Activated CD8-positive, alpha-beta memory T cell treated with anti-CD3 and anti-CD28 coated beads for 1 hour (primary cell): Measurements from ENCODE around the gene MOCOS.
A peak's percentile ranks its signal among the peaks of the same experiment; 100 is the strongest.
"Not testable (repeated sequence)": the region's sequence is repeated elsewhere in the genome, so short reads cannot be mapped to it uniquely, and the experiment has no call there.

Experiments
- DNase-seq, 2 donors: peaks; one replicate each; pipeline ENCODE4 v3.0.0-alpha.2; 2020; ENCODE audit warnings: low read depth in 1 of 2; ENCODE audit errors: extremely low read depth in 1 of 2

The MOCOS gene, protein sequence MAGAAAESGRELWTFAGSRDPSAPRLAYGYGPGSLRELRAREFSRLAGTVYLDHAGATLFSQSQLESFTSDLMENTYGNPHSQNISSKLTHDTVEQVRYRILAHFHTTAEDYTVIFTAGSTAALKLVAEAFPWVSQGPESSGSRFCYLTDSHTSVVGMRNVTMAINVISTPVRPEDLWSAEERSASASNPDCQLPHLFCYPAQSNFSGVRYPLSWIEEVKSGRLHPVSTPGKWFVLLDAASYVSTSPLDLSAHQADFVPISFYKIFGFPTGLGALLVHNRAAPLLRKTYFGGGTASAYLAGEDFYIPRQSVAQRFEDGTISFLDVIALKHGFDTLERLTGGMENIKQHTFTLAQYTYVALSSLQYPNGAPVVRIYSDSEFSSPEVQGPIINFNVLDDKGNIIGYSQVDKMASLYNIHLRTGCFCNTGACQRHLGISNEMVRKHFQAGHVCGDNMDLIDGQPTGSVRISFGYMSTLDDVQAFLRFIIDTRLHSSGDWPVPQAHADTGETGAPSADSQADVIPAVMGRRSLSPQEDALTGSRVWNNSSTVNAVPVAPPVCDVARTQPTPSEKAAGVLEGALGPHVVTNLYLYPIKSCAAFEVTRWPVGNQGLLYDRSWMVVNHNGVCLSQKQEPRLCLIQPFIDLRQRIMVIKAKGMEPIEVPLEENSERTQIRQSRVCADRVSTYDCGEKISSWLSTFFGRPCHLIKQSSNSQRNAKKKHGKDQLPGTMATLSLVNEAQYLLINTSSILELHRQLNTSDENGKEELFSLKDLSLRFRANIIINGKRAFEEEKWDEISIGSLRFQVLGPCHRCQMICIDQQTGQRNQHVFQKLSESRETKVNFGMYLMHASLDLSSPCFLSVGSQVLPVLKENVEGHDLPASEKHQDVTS

DNA sequence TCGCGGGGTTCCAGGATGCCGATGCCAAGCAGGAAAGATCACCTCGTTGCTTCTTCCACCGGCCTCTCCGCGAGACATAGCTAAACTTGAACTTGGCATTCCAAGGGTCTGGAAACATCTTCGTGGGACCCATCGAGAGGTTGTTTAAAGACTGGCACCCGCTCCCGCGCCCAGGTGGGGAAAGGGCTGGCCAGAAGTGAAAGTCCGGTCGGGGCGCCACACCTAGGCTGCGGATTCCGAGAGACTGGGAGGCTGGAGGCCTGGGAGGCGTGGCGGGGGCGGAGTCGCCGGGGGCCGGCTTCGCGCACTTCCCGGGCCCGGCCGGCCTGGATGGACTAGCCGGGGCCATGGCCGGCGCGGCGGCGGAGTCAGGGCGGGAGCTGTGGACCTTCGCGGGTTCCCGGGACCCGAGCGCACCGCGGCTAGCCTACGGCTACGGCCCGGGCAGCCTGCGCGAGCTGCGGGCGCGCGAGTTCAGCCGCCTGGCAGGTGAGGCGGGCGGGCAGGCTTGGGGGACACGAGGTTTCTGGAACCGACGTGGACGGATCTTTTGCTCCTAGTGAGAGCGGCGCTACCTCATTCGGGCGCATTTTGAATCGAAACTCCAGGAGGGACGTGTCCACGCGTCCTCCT is at the start of gene MOCOS:
TSS of gene MOCOS (plus strand) at position 305 of the 633 bp plus-strand sequence. CDS start at position 348, 43 bp downstream.
- DNase-seq: peak in 1 of 2 donors; percentile 35

DNA sequence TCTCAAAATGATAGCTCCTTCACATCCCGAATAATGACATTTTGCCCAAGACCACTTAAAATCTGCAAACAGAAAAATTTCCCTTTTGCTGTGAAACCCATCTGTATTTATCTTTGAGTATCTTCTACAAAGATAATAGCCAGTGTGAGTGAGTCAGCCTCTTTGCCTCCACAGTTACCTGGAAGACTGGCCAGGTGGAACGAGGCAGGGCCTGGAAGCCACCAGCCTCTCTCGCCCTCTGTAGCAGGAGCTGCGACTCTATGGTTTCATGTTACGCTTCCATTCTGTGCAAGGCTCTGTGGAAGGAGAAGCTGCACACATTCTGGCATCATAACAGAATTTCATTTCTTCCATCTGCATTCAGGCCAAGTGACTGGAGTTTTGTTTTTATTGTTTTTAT is 48.1 kb upstream of the MOCOS start:
- no peak for DNase-seq

DNA sequence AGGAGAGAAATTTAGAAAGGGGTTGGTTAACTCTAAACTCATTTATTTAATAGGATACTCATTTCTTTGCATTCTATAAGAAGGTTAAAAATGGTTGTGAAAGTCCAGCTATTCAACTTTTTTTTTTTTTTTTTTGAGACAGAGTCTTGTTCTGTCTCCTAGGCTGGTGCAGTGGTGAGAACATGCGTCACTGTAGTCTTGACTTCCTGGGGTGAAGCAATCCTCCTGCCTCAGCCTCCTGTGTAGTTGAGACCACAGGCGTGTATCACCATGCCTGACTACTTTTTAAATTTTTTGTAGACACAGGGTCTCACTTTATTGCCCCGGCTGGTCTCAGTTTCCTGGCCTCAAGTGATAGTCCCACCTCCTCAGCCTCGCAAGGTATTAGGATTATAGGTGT is 45.7 kb upstream of the MOCOS start:
- no peak for DNase-seq

DNA sequence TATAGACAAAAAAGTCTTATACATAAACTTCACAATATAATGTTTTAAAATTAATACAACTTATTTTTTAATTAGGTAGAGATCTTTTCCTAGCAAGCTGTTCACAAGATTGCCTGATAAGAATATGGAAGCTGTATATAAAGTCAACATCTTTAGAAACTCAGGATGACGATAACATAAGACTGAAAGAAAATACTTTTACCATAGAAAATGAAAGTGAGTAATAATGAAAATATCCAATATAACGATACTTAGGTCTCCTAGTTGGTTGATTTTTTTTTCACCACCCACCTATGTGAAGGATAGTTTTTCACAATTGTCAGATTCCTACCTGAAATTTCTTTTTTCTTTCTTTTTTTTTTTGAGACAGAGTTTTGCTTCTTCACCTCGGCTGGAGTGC is 44.5 kb upstream of the MOCOS start:
- DNase-seq: no peak

DNA sequence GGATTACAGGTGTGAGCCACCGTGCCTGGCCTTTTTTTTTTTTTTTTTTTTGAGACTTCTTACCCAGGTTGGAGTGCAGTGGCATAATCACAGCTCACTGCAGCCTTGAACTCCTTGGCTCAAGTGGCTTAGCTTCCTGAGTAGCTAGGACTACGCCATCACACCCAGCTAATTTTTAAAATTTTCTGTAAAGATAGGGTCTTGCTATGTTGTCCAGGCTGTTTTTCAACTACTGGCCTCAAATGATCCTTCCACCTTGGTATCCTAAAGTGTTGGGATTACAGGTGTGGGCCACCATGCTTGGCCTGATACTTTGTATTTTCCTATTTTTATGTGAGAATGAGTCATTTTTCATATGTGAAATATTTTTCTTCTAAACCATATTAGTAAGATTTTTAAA is 43.9 kb upstream of the MOCOS start:
- no peak for DNase-seq

DNA sequence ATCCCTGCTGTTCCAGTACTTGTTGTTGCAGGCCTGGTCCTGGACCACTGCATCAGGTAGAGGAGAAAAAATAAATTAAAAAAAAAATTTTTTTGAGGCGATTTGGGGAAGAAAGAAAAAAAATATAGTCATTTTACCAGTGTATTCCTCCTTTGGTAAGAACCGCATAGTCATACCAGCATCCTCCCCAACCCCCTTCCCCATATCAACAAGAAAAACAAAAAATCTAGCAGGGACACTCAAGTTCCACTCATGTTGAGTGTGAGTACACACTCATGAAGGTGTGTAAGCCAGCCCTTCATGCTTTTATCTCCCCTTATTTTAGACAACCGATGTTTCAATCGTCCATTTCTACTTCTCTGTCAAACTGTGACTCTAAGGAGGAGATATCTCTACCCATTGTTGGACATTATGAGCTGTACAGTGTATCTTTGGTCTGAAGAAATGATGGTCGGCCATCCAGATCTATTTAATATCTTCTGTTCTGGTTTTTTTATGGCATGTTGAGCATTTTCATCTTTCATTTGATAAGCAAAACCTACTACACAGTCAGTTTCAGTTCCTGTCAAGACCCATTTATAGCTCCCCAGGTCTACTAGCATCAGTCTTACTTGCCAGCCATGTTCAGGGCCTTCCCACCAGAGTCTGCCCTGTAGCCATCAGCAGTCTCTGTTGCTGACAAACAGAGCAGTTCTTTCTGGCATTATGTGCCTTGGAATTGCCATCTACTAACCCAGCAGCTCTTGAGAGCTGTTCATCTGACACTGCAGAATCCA is 37.6 kb upstream of the MOCOS start:
- no peak for DNase-seq

DNA sequence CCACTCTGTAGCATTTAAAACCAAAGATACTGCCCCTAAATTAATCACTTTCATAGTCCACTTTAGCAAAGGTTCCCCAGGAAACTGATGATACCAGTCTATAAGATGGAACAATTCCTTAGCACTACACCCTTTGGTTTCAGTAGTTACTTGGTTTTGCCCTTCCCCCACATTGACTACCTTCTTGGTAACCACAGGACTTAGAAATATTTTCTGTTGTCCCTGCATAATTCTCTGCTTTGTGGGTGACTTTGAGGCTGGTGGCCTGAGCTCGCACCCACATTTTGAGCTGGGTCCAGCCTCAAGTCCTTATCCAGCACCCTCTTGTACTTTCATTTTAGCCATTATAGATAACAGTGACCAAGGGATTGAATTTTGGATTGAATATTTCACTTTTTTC is 34.5 kb upstream of the MOCOS start:
- no peak for DNase-seq

DNA sequence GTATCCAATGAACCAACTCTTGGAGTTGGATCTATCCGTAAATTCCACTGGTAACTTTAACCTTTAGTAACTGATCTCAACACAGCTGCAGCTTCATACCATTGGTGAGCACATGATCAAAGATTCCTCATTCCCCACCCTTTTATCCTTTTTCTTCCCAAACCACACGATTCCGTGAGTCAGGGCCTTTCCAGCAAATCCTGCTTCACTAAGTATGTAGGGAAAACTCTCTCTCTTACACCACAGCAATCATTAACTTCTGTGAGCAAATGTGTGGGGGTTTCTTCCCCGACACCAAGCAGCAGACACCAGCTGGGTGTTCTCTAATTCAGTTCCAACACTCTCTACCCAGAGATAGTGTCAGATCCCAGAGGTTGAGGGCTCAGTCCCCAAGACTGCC is 34.1 kb upstream of the MOCOS start:
- DNase-seq: no peak

DNA sequence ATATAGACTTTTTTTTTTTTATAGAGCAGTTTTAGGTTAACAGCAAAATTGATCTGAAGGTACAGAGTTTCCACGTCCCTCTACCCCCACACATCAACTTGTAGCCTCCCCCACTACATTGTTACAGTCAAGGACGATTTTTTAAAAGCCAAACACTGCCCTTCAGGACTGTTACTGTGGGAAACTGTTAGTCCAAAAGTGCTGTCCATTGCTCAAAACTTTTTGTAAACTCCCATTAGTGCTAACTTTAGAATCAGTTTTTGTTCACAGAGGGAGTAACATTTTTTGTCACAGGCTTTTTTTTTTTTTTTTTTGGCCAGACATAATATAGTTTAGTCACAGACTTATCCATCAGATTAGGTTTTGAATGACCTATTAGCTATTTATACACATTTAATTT is 33.5 kb upstream of the MOCOS start:
- no peak for DNase-seq

DNA sequence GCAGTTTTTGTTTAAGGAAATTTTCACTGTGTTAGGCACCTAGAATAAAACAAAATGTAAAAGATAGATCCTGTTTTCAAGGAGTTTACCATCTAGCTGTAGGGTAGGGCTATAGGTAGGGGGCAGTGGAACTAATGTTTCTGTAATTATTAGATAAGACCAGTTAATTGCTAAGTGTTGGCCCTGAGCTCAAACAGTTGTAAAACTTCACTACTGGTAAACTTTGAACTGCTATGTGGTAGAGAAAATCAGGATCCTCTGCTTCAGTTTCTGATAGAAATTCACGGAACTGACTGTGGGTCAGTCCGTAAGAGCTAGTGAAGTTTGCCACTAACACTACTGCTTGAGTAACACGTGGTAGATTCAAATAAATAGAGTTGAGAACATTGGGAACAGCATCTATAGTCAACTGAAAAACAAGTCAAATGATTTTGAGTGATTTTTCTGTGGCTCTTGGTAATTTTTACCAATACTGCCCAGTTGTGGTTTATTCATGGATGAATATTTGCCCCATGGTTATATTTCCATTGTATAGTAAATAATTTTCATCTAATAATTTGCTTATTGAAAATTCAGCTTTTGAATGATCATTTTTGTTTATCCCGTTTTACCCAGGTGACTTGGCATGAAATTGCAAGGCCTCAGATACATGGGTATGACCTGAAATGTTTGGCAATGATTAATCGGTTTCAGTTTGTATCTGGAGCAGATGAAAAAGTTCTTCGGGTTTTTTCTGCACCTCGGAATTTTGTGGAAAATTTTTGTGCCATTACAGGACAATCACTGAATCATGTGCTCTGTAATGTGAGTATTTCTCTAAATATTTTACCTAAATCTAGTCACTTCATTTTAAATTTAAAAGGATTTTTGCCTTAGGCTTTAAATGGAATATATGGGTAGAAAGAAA is 31.2 kb upstream of the MOCOS start:
- no peak for DNase-seq

DNA sequence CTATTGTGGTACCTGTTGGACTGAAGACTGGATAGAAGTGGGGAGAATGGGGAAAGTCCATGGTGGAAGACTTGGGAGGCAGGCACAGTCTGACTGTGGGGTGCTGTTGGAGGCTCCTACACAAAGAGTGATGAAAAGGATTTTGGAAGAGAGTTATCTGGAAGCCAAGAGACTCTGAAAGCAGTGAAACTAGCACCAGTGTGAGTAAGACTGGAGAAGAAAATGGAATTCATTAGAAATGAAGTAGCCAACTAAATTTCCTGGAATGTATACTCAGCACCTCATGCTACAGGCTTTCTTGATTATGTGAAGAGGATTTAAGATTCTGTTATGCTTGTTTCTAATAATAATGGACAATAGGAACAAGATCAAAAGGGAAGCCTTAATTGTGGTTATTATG is 29.9 kb upstream of the MOCOS start:
- DNase-seq: no peak

DNA sequence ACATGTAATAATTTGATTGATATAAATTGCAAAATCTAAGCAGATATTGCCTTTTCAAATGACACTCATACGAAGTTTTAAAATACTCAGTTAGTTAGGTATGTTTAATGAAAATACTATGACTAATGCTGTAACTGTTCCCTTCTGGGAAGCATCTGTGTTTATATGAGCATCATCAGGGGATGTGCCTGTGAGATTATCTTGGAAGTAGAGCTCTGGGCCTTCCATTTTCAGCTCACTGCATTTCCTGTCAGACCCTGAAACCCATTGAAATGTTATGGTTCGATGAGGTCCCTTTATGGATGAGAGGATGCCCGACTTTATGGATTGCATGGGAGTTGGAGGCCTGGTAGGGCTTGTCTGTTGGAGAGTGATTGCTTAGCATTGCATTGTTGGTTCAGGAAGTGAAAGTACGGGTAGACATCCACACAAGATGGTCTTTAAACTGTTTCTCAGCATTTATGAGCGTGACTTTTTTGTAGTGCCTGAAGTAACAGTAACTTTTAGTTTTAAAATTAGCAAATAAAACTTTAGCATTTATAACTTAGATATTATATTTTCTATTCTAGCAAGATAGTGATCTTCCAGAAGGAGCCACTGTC is 28.9 kb upstream of the MOCOS start:
- no peak for DNase-seq

DNA sequence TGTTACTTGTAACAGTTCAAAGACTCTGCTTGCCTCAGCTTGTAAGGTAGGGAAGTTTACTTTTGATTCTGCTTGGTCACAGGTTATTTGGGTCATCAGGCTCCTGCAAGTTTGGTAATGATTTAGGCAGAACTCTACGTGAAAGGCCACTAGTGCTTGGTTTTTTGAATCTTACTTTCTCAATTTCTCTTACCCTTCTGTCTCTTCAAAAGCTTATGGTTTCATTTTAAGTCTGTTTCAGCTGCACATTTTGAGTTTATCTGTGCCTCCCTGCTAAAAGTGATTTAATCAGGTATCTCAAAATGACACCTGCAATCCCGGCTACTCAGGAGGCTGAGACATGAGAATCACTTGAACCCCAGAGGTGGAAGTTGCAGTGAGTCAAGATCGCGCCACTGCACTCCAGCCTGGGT is 26.3 kb upstream of the MOCOS start:
- no peak for DNase-seq

DNA sequence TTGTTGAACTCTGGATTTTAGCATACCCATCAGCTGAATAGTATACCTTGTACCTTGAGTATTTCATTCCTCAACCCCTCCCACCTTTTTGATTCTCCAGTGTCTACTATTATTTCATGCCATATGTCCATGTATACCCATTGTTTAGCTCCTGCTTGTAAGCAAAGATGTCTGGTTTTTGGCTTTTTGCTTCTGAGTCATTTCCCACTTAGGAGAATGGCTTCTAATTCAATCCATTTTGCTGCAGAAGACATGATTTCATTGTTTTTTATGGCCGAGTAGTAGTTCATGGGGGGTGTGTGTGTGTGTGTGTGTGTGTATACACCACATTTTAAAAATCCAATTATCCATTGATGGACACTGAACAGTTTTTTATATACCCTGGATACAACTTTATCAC is 24.3 kb upstream of the MOCOS start:
- no peak for DNase-seq

DNA sequence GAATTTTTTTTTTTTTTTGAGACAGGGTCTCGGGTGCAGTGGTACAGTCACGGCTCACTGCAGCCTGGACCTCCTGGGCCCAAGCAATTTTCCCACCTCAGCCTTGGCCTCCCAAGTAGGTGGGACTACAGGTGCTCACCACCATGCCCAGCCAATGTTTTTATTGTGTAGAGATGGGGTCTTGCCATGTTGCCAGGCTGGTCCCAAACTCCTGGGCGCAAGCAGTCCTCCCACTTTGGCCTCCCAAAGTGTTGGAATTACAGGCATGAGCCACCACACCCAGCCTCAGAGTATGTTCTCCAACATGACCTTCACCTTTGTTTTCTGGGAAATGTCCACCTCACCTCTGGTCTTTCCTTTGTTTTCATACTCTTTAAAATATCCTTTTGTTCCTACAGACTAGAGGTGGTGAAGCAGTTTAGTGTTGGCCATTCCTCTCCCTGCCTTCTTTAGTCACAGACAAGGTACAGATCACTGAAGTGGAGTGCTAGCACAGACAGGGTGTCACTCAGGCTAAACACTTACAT is 19.5 kb upstream of the MOCOS start:
- DNase-seq: no peak

DNA sequence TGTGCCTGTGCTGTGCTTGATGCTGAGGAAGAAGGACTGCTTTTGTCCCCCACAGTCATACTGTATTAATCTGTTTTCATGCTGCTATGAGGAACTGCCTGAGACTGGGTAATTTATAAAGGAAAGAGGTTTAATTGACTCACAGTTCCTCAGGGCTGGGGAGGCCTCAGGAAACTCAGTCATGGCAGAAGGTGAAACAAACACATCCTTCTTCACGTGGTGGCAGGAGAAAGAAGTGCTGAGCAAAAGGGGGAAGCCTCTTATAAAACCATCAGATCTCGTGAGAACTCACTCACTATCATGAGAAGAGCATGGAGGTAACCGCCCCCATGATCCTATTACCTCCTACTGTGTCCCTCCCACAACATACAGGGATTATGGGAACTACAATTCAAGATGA is 19.0 kb upstream of the MOCOS start:
- DNase-seq: not testable (repeated sequence)

DNA sequence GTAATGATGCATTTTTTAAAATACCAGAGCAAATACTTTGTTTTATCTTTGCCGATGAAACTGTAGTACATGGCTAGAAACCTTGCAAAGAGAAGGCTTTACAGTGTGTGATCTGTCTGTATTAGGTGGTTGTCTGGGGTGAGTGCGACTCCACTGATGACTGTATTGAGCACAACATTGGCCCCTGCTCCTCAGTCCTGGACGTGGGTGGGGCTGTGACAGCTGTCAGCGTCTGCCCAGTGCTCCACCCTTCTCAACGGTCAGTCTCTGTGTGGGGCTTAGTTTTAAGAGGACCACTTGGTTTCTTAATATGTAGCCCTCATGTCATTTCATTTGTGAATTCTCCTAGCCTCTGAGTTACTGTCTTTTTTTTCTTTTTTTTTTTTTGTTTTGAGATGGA is 17.4 kb upstream of the MOCOS start:
- DNase-seq: no peak

DNA sequence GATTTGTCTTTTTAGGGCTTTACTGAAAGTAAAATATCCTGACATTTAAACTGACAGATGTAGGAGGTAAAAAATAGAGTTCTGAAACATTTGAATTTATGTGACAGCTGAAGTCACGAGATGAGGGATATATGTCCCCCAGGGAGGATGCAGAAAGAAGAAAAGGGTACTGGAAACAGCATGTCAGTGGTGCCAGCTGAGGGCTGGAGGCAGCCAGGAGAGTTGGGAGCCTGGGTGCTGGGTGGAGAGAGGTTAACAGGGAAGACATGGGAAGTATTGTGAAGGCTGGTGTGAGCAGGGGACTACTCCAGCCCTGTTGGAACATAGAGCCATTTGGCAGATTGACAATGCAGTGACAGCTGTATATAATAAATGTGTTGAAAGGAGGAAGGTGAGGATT is 11.8 kb upstream of the MOCOS start:
- DNase-seq: no peak

DNA sequence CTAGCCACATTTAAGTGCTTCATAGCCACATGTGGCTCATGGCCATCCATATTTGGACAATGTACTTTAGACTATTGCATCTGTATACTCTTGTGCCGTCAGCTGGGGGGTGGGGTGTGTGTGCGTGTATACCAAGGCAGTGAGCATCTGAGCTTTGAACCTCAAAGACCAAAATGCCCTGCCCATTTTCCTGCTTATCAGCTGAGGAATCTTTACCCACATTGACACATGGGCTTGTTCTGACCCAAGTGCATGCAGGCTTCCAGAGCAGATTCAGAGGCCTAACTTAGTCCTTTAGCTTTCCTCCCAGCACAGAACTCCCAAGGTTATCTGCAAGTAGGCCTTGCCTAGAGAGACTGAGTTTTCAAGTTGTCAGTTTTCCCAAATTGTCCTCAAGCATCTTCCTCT is 11.1 kb upstream of the MOCOS start:
- DNase-seq: no peak
